Measurements from ENCODE around the gene TOMM20L. TPM values are rescaled to one million over a fixed set of nuclear protein-coding genes. Genes with fewer than 3 reads are reported as not detected.

Gene TOMM20L
- total and polyA plus RNA-seq, 2 of the 8 experiments (the other 6 are each of a cell fraction or from before 2014, with no cell fraction given), result not detected

DNA sequence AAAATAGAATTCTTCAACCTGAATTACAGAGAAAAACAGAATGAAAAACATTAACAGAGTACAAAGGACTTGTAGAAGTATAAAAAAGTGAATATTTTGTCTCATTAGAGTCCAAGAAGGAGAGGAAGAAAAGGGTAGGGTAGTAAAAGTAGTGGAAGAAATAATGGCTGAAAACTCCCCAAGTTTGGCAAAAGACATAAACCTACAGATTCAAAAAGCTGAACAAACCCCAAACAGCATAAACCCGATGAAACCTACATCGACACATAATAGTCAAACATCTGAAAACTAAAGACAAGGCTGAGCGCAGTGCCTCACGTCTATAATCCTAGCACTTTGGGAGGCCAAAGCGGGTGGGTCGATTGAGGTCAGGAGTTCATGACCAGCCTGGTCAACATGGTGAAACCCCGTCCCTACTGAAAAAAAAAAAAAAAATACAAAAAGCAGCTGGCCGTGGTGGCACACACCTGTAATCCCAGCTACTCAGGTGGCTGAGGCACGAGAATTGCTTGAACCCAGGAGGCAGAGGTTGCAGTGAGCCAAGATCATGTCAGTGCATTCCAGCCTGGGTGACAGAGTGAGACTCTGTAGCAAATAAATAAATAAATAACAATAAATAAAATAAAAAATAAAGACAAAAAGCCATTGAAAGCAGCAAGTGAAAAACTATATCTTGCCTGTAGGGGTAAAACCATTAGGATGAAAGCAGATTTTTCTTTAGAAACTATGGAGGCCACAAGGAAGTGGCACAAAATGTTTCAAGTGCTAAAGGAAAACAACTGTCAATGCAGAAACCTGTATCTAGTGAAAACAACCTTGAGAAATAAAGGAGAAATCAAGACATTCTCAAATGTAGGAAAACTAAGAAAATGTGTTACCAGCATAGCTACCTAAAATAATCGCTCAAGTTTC, 20.2 kb downstream of the TOMM20L start:
- CTCF ChIA-PET (ENCODE audit: partially characterized antibody), result interaction anchor here (0.8 to 2.4 kb wide), 2 partner anchors 20 to 85 kb away, joined by 3 to 7 read pairs; partner anchors contain the start of gene TOMM20L
- Histone ChIP-seq H4K91ac (replicated peaks; ENCODE audit: insufficient read length, low read length) (no peak overlapping the region), H4K5ac (ENCODE audit: insufficient read length, low read depth, low read length) (no peak overlapping the region), H2BK5ac (ENCODE audit: low read depth, low read length) (no peak overlapping the region), H3K4ac (replicated peaks; ENCODE audit: insufficient read length, low read depth, low read length) (no peak overlapping the region), H3K56ac (replicated peaks; ENCODE audit: insufficient read length, low read depth, low read length) (no peak overlapping the region), H2BK120ac (replicated peaks; ENCODE audit: low read depth, low read length) (no peak overlapping the region), H2BK20ac (ENCODE audit: low read length) (no peak overlapping the region), H2BK12ac (ENCODE audit: low read depth, low read length) (no peak overlapping the region), H2BK15ac (ENCODE audit: low read length) (no peak overlapping the region), H3K4me2 (ENCODE audit: insufficient read depth in 1 of 2, low read depth in 2 of 2, low read length in 2 of 2) (no peak overlapping the region), H2AFZ (ENCODE audit: low read length) (no peak overlapping the region), H3K18ac (ENCODE audit: extremely low read depth, low read length) (no peak overlapping the region), H3K23me2 (ENCODE audit: low read depth, low read length) (no peaks in the 10 kb centered on the region), H3K9ac (replicated peaks in 1 of 4; ENCODE audit: extremely low read depth in 1 of 4, low read depth in 3 of 4, low read length in 3 of 4) (no peak overlapping the region), H3K9me3 (ENCODE audit: insufficient read depth in 2 of 2, low read depth in 1 of 2, low read length in 1 of 2) (no peaks in the 10 kb centered on the region), H3K14ac (ENCODE audit: insufficient read length) (no peak overlapping the region), H2AK5ac (ENCODE audit: low read depth, low read length) (no peak overlapping the region), H3K27me3 (replicated peaks in 1 of 4; ENCODE audit: control insufficient read depth in 3 of 4, extremely low read depth in 1 of 4, insufficient read depth in 3 of 4, low read length in 3 of 4) (no peaks in the 10 kb centered on the region), H3K36me3 (ENCODE audit: control insufficient read depth in 2 of 4, insufficient read depth in 4 of 4, low read length in 3 of 4) (peaks cover 0 to 40% (median 16%) of the 10 kb centered on the region in 4 experiments; a peak in 3 of 8 replicates), H4K20me1 (replicated peaks in 1 of 2; ENCODE audit: control insufficient read depth in 1 of 2, insufficient read depth in 2 of 2, low read length in 2 of 2) (peaks cover 0 to 3% of the 10 kb centered on the region in 2 experiments), H3K27ac (ENCODE audit: low read depth, low read length) (no peak overlapping the region), H3K4me1 (replicated peaks in 1 of 4; ENCODE audit: control insufficient read depth in 3 of 4, insufficient read depth in 4 of 4, low read length in 3 of 4) (peaks cover 0 to 3% (median 0%) of the 10 kb centered on the region in 4 experiments; a peak in 1 of 7 replicates), H3K79me2 (ENCODE audit: control insufficient read depth in 1 of 2, insufficient read depth in 2 of 2, low read length in 2 of 2) (peaks cover 0 to 6% of the 10 kb centered on the region in 2 experiments; a peak in 3 of 4 replicates), H3K79me1 (ENCODE audit: low read depth, low read length) (no peaks in the 10 kb centered on the region), H3K23ac (ENCODE audit: insufficient read length) (no peak overlapping the region), H4K8ac (ENCODE audit: extremely low read depth, insufficient read depth, low read length) (no peak overlapping the region), H3K4me3 (ENCODE audit: extremely low read depth in 1 of 4, insufficient read depth in 2 of 4, low read depth in 3 of 4, low read length in 4 of 4) (no peak overlapping the region)
- POLR2A ChIA-PET (ENCODE audit: partially characterized antibody), result no interaction called here
- DNase-seq (ENCODE audit: low read depth in 1 of 2, low spot score in 2 of 2) (no peak), FAIRE-seq (no peak)
- 95% methylated on average over 10 of the region's 10 CpGs; no CpG with 5 or more reads in 1 of the 2 experiments for WGBS, 2 experiments (ENCODE audit: extremely low coverage in 1 of 2, insufficient coverage in 1 of 2, insufficient read length in 1 of 2, insufficient replicate concordance in 2 of 2, low coverage in 1 of 2, low lambda C conversion rate in 2 of 2, missing lambda C conversion rate in 1 of 2)
- no peak for TF ChIP-seq CREB1 (IDR thresholded peaks at IDR 0.05)
- TF ChIP-seq PHF8 (conservative IDR thresholded peaks at IDR 0.05; ENCODE audit: low read depth, low read length), result no peak
- TF ChIP-seq SP4 (IDR thresholded peaks at IDR 0.05; ENCODE audit: low read length), result no peak
